T-helper 2 cell treated with Interferon-gamma antibody and Interleukin-4, amounts not matched to agents 100 ng/mL and 5 ng/mL, for 36 hours (primary cell): ENCODE measurements around the gene TLX2. TPM values are rescaled to one million over a fixed set of nuclear protein-coding genes. Genes with fewer than 3 reads are reported as not detected.

Experiments
- intact Hi-C: fragments of 100-400 bp; cut with micrococcal nuclease; formaldehyde crosslinking; loops from one replicate; pipeline ENCODE4 v1.15.1; 2023
- total RNA-seq: library from RNA; stranded (reverse); gene quantifications from 2 replicates; pipeline ENCODE4 v1.2.3, GENCODE V29; 2022

TLX2 gene
- total RNA-seq, 1 donor from 2014 or later, result 1.1 TPM

- intact Hi-C loops, result loop anchor here (5.0 kb wide), 1 partner anchor 37 kb away; no protein-coding TSS in a partner anchor
Observed at GRCh38 chr2:74495440-74495839, 18.8 kb upstream of the TLX2 start.

DNA sequence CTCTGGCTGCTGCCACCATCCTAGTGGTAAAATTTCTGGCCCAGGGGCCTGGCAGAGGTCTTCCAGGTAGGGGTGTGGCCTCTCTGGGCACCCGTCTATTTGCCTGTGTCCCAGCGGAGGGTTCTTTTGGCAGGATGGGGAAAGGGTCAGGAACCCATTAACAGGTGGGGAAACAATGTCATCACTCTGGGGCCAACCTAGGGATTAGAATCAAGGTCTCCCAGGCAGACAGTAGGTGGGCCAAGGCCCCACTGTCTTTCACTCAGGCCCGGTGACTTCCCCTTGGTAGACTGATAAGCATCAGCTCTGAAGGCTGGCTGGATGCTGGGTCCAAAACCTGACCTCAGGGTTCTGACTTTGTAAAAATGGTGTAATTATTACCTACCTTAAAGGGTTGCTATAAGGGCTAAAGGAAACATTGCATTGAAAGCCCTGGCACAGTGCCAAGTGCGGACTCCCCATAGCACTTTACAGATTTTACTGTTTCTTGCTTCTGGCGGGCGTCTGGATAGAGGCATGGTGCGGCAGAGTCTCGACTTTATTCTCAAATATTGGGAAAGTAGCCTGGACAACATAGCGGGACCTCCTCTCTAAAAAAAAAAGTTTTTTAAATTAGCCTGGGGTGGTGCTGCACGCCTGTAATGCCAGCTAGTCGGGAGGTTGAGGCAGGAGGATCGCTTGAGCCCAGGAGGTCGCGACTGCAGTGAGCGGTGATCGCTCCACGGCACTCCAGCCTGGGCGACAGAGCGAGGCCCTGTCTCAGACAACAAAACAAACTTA is 17.1 kb upstream of the TLX2 start:
- intact Hi-C loops, result loop anchor here (5.0 kb wide), 1 partner anchor 35 kb away; no protein-coding TSS in a partner anchor

- intact Hi-C loops, result loop anchor here (2.0 to 5.0 kb wide), 3 partner anchors 15 to 34 kb away; partner anchors contain the start of genes CCDC142, TLX2 and TTC31
Observed at GRCh38 chr2:74497777-74498499, 16.3 kb upstream of the TLX2 start.

GRCh38 chr2:74498500-74499266 is 15.6 kb upstream of the TLX2 start:
- intact Hi-C loops, result loop anchor here (1.0 to 5.0 kb wide), 4 partner anchors 9 to 34 kb away; partner anchors contain the start of genes CCDC142, PCGF1, TLX2 and TTC31

- intact Hi-C loops, result loop anchor here (1.0 to 5.0 kb wide), 4 partner anchors 8 to 33 kb away; partner anchors contain the start of genes CCDC142, PCGF1, TLX2 and TTC31
Observed at GRCh38 chr2:74499267-74499939, 14.8 kb upstream of the TLX2 start, which contains the start of gene LBX2. Gene LBX2 (minus strand): TSS chr2:74499603. CDS start chr2:74499537, 66 bp downstream.

- intact Hi-C loops, result loop anchor here (1.0 to 10.0 kb wide), 6 partner anchors 7 to 335 kb away; partner anchors contain the start of genes CCDC142, HK2, PCGF1 and SEMA4F
Observed at GRCh38 chr2:74499940-74500577, 14.2 kb upstream of the TLX2 start.

DNA sequence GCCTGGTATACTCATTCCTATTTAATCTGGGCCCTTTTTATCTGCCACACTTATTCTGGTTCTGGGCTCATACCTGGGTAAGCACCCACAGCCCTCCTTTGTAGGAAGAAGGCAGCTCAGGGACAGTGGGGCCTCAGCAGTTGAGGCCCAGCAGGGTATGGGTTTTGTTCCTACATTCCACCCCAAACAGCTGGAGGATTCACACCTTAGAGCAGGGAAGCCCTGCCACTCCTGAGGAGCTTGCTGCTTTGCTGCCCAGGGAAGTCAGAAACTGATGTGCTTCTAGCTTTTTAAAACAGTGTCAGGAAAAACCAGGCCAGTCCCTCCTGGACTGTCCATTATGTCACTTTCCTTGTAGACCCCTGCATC is 13.7 kb upstream of the TLX2 start:
- intact Hi-C loops, result loop anchor here (10.0 kb wide), 2 partner anchors 154 to 334 kb away; partner anchors contain the start of genes HK2 and SEMA4F

- intact Hi-C loops, result loop anchor here (10.0 kb wide), 2 partner anchors 153 to 333 kb away; partner anchors contain the start of genes HK2 and SEMA4F
Observed at GRCh38 chr2:74501335-74502071, 12.7 kb upstream of the TLX2 start.

- intact Hi-C loops, result loop anchor here (10.0 kb wide), 2 partner anchors 153 to 333 kb away; partner anchors contain the start of genes HK2 and SEMA4F
Observed at GRCh38 chr2:74502147-74502719, 12.0 kb upstream of the TLX2 start.

DNA sequence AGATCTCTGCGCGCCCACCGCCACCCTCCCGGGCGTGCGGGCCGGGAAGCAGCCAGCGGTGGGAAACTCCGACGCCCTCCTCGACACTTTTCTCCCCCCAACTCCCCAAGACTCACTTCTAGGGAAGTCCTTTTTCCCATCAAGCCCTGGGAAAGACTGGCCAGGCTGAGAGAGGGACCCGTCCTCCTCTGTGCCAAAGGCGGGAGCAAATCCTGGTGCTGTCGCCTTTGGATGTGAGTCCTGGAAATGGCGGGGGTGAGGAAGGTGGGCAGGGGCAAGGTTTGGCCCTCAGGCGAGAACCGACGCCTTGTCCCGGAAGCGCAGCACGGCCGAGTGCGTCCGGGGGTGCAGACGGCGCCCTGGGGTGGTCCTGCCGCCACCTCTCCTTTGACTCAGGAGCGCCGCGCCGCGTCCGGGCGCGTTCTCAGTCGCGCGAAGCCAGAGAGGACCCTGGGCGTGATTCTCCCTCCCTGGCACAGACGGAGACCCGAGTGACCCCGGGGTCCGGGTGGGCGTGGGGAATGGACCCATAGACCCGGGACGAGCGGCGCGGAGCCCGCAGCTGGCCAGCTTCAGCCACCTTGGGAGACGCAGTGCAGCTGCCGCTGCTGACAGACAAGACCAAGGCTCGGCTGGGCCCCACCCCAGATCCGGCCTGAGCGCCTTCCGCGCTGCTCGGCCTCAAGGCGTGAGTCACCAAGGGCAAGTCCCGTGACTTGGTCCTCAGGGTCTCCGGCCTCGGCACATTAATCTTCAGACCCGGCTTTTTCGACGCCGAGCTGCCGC is 11.3 kb upstream of the TLX2 start:
- intact Hi-C loops, result loop anchor here (10.0 kb wide), 2 partner anchors 152 to 332 kb away; partner anchors contain the start of genes HK2 and SEMA4F

- intact Hi-C loops, result loop anchor here (10.0 kb wide), 2 partner anchors 151 to 331 kb away; partner anchors contain the start of genes HK2 and SEMA4F
Observed at GRCh38 chr2:74503506-74504475, 10.5 kb upstream of the TLX2 start.

DNA sequence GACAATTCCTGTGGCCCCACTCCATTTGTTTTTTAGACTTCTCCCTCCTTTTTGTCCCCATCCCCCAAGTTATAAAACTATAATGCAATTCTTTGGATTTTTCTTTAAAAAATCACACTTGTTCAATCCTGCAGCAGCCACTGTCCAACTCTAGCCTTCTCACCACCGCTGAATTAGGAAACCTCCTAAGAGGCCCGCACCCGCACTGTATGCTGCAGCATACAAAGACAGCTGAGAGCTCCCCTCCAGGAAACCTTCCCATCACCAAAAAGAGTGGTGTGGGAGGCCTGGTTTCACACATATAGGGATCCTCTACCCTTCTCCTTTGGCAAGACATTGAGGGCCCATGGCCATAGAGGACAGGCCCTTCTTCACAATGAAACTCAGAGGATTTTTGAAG is 9.7 kb upstream of the TLX2 start:
- intact Hi-C loops, result loop anchor here (10.0 kb wide), 2 partner anchors 150 to 330 kb away; partner anchors contain the start of genes HK2 and SEMA4F

DNA sequence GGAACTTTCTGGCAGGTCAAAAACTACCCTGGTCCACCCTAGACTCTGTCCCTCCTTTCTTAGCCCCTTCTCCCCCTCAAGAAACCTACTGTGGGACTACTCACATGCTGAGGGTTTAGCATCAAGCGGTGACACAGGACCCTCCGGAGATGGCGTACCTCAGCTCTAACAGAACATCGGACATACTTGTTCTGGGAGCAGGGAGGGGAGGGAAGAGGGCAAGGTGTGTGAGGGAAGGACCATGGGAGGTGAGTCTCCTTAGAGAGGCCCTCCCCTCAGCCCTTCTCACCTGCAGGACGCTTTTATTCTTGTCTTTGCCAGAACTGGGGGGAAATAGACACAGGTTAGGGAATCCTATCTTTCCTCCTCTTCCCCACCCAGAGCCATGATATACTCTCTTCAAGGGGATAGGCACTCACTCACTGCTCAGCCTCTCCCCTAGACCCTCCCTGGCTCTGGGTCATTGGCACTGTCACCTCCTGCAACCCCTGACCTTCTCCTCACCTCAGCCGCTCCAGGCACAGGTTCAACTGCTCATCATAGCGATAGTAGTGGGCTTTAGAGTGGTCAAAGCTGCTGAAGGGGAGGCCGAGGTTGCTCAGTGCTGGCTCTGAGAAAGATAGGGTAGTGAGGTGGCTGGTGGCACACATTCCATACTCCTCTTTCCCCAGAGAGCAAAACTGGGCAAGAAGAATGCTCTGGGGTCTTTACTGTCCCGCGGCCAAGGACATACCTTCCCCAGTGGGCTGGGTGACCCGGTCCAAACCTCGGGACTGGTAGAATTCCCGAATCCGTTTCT is 8.6 kb upstream of the TLX2 start:
- intact Hi-C loops, result loop anchor here (2.0 to 10.0 kb wide), 3 partner anchors 49 to 329 kb away; partner anchors contain the start of genes DOK1, HK2 and SEMA4F

DNA sequence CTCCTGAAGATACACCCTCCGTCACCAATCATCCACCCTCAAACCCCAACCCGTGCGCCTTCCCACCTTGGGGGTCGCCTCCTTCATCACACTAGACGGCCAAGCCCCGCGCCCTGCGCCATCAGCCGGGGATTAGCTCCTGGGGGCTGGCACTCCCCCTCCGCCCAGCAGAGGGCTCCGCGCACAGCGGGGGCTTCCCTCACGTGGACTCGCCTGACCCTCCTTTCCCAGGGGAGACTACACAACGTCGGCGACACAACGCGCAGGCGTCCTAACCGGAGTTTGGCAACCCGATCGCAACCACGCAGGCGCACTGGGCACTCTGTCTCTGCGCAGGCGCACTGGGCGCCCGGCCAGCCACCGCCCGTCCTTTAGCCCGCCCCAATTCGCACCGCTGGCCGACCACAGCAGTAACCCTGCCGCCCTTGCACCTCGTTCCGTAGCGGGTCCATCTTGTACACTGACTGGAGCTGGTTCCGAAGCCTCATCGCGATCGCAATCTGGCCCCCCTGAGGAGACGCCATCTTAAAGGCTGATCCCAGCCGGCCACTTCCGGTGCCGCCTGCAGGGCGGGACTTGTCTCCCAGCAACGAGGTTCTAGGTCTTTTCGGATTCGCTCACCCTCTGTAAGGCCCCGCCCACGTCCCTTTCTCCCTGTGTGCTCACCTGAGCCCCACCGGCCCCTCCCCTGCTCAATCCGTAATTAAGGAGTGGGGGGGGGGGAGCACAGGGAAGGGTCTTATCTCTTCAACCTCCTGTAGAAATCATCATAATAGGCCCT is 6.9 kb upstream of the TLX2 start, which contains the start of gene PCGF1:
PCGF1 (minus strand) TSS at position 551 of the 781 bp plus-strand sequence; CDS start at position 524, 27 bp downstream.
- intact Hi-C loops, result loop anchor here (1.0 to 10.0 kb wide), 7 partner anchors 8 to 327 kb away; partner anchors contain the start of genes AUP1, DOK1, HK2 and HTRA2
